ENCODE results near the gene SNRK.

SNRK gene

DNA sequence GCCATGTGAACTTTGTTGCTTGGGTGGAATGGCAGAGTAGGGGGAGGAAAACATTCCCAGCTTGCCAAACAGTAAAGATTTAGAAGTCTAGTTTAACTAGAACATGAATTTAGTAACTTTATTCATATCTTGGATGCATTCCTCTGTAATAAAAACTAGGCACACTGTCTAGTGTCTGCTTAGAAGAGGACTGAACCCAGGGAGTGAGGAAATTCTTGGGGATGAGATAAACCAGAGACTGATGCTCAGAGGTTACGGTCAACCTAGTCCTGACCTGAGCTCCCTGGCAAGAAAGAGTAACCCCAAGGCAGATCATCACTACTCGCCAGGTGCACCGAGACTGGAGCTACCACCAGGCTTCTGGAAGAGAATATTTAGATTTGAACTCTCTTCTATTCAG is 58.2 kb downstream of the SNRK start:
- Histone ChIP-seq H3K4me1 (ENCODE audit: control insufficient read depth, insufficient read depth, low read depth, low read length) (peaks cover 3% of the 10 kb centered on the region), H2BK5ac (ENCODE audit: low read depth, low read length, poor library complexity, severe bottlenecking) (no peak overlapping the region), H3K14ac (ENCODE audit: low read length in 2 of 2) (no peak overlapping the region), H3K4me2 (ENCODE audit: low read length, poor library complexity, severe bottlenecking) (no peak overlapping the region), H3K4ac (ENCODE audit: low read depth in 1 of 2, low read length in 2 of 2) (no peak overlapping the region), H3K27me3 (ENCODE audit: control insufficient read depth in 1 of 2, insufficient read depth in 1 of 2, low read length in 2 of 2) (no peaks in the 10 kb centered on the region), H4K8ac (ENCODE audit: low read length) (no peak overlapping the region), H3K27ac (ENCODE audit: low read length, poor library complexity, severe bottlenecking) (no peak overlapping the region), H3K9me3 (ENCODE audit: control insufficient read depth, low read length) (peaks cover 18% of the 10 kb centered on the region), H2BK120ac (ENCODE audit: low read depth, low read length) (no peak overlapping the region), H2AK5ac (ENCODE audit: low read length, severe bottlenecking) (no peak overlapping the region), H3K79me1 (replicated peaks; ENCODE audit: low read length, poor library complexity, severe bottlenecking) (peaks cover 29% of the 10 kb centered on the region), H3K23ac (ENCODE audit: low read length in 2 of 2) (no peak overlapping the region), H3K9ac (ENCODE audit: low read length) (no peak overlapping the region), H2BK12ac (ENCODE audit: low read length in 2 of 2) (no peak overlapping the region), H2BK15ac (ENCODE audit: low read depth, poor library complexity, severe bottlenecking) (no peak overlapping the region), H3K36me3 (ENCODE audit: control insufficient read depth in 1 of 2, insufficient read depth in 2 of 2, low read depth in 1 of 2, low read length in 2 of 2) (peaks cover 43 to 89% of the 10 kb centered on the region in 2 experiments), H2AFZ (ENCODE audit: low read depth, low read length) (no peak overlapping the region), H3K4me3 (ENCODE audit: insufficient read depth in 1 of 2, low read depth in 1 of 2, low read length in 2 of 2) (no peak overlapping the region), H3K18ac (ENCODE audit: low read depth in 1 of 2, low read length in 2 of 2) (no peak overlapping the region), H4K91ac (ENCODE audit: low read length) (no peak overlapping the region)
- no peak for DNase-seq
- WGBS, result 92% methylated on average over 1 of the region's 3 CpGs

DNA sequence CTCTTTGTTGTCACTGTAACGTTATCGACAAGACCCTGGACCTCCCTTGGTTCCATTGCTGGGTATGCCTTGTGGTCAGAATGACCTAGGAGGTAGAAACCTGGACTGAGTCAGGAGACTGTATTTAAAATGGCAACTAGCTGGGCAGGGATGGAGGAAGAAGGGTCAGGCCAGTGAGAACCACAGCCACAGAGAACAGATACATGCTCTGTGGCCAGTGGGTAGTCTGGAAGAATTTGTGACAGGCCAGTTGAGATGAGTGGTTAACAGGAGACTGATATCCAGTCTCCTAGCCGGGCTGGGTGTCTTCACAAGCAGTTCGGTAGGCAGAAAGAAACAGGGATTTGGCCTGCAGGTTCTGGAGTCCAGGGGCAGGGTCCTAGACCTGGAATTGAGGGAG is 58.9 kb downstream of the SNRK start:
- H4K8ac ChIP-seq (ENCODE audit: low read length), result peak overlapping the region; percentile 19
- no peak overlapping the region for H3K4ac ChIP-seq (ENCODE audit: low read depth in 1 of 2, low read length in 2 of 2)
- H2BK120ac ChIP-seq (ENCODE audit: low read depth, low read length), result no peak overlapping the region
- H3K14ac ChIP-seq (ENCODE audit: low read length in 2 of 2), result no peak overlapping the region
- H2AK5ac ChIP-seq (ENCODE audit: low read length, severe bottlenecking), result no peak overlapping the region
- peaks cover 31% of the 10 kb centered on the region for H3K79me1 ChIP-seq (replicated peaks; ENCODE audit: low read length, poor library complexity, severe bottlenecking)
- H3K4me1 ChIP-seq (ENCODE audit: control insufficient read depth, insufficient read depth, low read depth, low read length), result peaks cover 3% of the 10 kb centered on the region
- no peak overlapping the region for H3K18ac ChIP-seq (ENCODE audit: low read depth in 1 of 2, low read length in 2 of 2)
- H4K91ac ChIP-seq (ENCODE audit: low read length), result no peak overlapping the region
- H3K9me3 ChIP-seq (ENCODE audit: control insufficient read depth, low read length), result peaks cover 12% of the 10 kb centered on the region
- 98% methylated on average over 4 of the region's 4 CpGs for WGBS
- H2AFZ ChIP-seq (ENCODE audit: low read depth, low read length), result no peak overlapping the region
- no peak for DNase-seq
- no peak overlapping the region for H2BK5ac ChIP-seq (ENCODE audit: low read depth, low read length, poor library complexity, severe bottlenecking)
- no peak overlapping the region for H3K4me2 ChIP-seq (ENCODE audit: low read length, poor library complexity, severe bottlenecking)
- no peak overlapping the region for H3K9ac ChIP-seq (ENCODE audit: low read length)
- H2BK15ac ChIP-seq (ENCODE audit: low read depth, poor library complexity, severe bottlenecking), result no peak overlapping the region
- no peak overlapping the region for H3K27ac ChIP-seq (ENCODE audit: low read length, poor library complexity, severe bottlenecking)
- no peak overlapping the region for H3K4me3 ChIP-seq (ENCODE audit: insufficient read depth in 1 of 2, low read depth in 1 of 2, low read length in 2 of 2)
- peaks cover 44 to 91% of the 10 kb centered on the region in 2 experiments for H3K36me3 ChIP-seq (ENCODE audit: control insufficient read depth in 1 of 2, insufficient read depth in 2 of 2, low read depth in 1 of 2, low read length in 2 of 2)
- H3K23ac ChIP-seq (ENCODE audit: low read length in 2 of 2), result no peak overlapping the region
- H3K27me3 ChIP-seq (ENCODE audit: control insufficient read depth in 1 of 2, insufficient read depth in 1 of 2, low read length in 2 of 2), result no peaks in the 10 kb centered on the region
- no peak overlapping the region for H2BK12ac ChIP-seq (ENCODE audit: low read length in 2 of 2)

DNA sequence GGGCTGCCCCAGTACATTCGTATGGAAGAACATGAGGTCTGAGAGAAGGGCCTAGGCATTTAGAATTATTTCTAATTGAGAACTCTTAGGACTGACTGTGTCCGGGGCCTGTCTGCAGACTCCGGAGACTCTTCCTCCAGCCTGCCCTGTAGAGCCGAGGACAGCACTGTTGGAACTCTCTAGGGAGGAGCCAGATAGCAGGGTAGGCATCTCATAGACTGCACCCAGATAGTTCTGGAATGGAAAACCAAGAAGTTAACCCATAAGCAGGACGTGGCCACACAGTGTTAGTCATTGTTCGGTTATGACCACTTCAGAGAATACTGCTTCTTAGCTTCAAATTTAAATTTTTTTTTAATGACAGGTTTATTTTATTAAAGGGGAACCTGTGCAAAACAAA is 59.5 kb downstream of the SNRK start:
- peaks cover 3% of the 10 kb centered on the region for H3K4me1 ChIP-seq (ENCODE audit: control insufficient read depth, insufficient read depth, low read depth, low read length)
- H3K36me3 ChIP-seq (ENCODE audit: control insufficient read depth in 1 of 2, insufficient read depth in 2 of 2, low read depth in 1 of 2, low read length in 2 of 2), result peaks cover 38 to 91% of the 10 kb centered on the region in 2 experiments
- peaks cover 26% of the 10 kb centered on the region for H3K79me1 ChIP-seq (replicated peaks; ENCODE audit: low read length, poor library complexity, severe bottlenecking)
- no peak overlapping the region for H2BK5ac ChIP-seq (ENCODE audit: low read depth, low read length, poor library complexity, severe bottlenecking)
- peaks cover 8% of the 10 kb centered on the region for H3K9me3 ChIP-seq (ENCODE audit: control insufficient read depth, low read length)
- H2BK12ac ChIP-seq (ENCODE audit: low read length in 2 of 2), result no peak overlapping the region
- H2AFZ ChIP-seq (ENCODE audit: low read depth, low read length), result no peak overlapping the region
- no peak overlapping the region for H3K4me3 ChIP-seq (ENCODE audit: insufficient read depth in 1 of 2, low read depth in 1 of 2, low read length in 2 of 2)
- H3K23ac ChIP-seq (ENCODE audit: low read length in 2 of 2), result no peak overlapping the region
- no peak overlapping the region for H3K4ac ChIP-seq (ENCODE audit: low read depth in 1 of 2, low read length in 2 of 2)
- no peak overlapping the region for H4K8ac ChIP-seq (ENCODE audit: low read length)
- no peak overlapping the region for H4K91ac ChIP-seq (ENCODE audit: low read length)
- no peak overlapping the region for H3K4me2 ChIP-seq (ENCODE audit: low read length, poor library complexity, severe bottlenecking)
- H3K14ac ChIP-seq (ENCODE audit: low read length in 2 of 2), result no peak overlapping the region
- no peak overlapping the region for H3K27ac ChIP-seq (ENCODE audit: low read length, poor library complexity, severe bottlenecking)
- H2BK120ac ChIP-seq (ENCODE audit: low read depth, low read length), result no peak overlapping the region
- no peak for DNase-seq
- no peak overlapping the region for H3K18ac ChIP-seq (ENCODE audit: low read depth in 1 of 2, low read length in 2 of 2)
- H3K9ac ChIP-seq (ENCODE audit: low read length), result no peak overlapping the region
- H3K27me3 ChIP-seq (ENCODE audit: control insufficient read depth in 1 of 2, insufficient read depth in 1 of 2, low read length in 2 of 2), result no peaks in the 10 kb centered on the region
- WGBS, result 79% methylated on average over 5 of the region's 6 CpGs
- H2AK5ac ChIP-seq (ENCODE audit: low read length, severe bottlenecking), result no peak overlapping the region
- no peak overlapping the region for H2BK15ac ChIP-seq (ENCODE audit: low read depth, poor library complexity, severe bottlenecking)

DNA sequence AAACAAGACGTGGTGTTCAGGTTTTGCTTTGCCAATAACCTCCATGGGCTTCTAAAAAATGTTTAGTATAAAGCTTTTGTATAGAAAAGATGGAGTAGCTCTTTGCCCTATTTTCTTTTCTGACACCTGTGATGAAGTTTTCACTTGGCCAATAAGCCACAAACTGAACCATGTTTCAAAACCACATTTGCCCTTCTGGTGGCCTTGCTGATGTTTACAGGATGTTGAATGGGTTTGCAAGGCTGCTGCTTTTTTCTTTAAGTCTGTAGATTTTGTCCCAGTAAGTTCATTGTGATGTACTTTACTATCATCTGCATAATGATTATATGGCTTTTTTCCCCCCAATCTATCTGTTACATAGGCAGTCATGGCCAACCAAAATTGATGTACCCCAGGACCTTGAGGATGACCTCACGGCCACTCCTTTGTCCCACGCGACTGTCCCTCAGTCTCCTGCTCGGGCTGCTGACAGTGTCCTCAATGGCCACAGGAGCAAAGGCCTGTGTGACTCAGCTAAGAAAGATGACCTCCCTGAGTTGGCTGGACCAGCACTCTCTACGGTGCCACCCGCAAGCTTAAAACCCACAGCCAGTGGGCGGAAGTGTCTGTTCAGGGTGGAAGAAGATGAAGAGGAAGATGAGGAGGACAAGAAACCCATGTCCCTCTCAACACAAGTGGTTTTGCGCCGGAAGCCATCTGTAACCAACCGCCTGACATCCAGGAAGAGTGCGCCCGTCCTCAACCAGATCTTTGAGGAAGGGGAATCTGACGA is 60.8 kb downstream of the SNRK start:
- Histone ChIP-seq H3K18ac (ENCODE audit: low read depth in 1 of 2, low read length in 2 of 2) (no peak overlapping the region), H3K9me3 (ENCODE audit: control insufficient read depth, low read length) (peaks cover 18% of the 10 kb centered on the region), H2BK5ac (ENCODE audit: low read depth, low read length, poor library complexity, severe bottlenecking) (no peak overlapping the region), H2AK5ac (ENCODE audit: low read length, severe bottlenecking) (no peak overlapping the region), H4K8ac (ENCODE audit: low read length) (no peak overlapping the region), H2BK15ac (ENCODE audit: low read depth, poor library complexity, severe bottlenecking) (no peak overlapping the region), H2BK12ac (ENCODE audit: low read length in 2 of 2) (no peak overlapping the region), H3K36me3 (ENCODE audit: control insufficient read depth in 1 of 2, insufficient read depth in 2 of 2, low read depth in 1 of 2, low read length in 2 of 2) (peaks cover 33 to 84% of the 10 kb centered on the region in 2 experiments), H3K4me1 (ENCODE audit: control insufficient read depth, insufficient read depth, low read depth, low read length) (peaks cover 3% of the 10 kb centered on the region), H3K27me3 (ENCODE audit: control insufficient read depth in 1 of 2, insufficient read depth in 1 of 2, low read length in 2 of 2) (no peaks in the 10 kb centered on the region), H3K9ac (ENCODE audit: low read length) (no peak overlapping the region), H3K4ac (ENCODE audit: low read depth in 1 of 2, low read length in 2 of 2) (no peak overlapping the region), H4K91ac (ENCODE audit: low read length) (no peak overlapping the region), H3K23ac (ENCODE audit: low read length in 2 of 2) (no peak overlapping the region), H2AFZ (ENCODE audit: low read depth, low read length) (no peak overlapping the region), H3K14ac (ENCODE audit: low read length in 2 of 2) (no peak overlapping the region), H3K4me3 (ENCODE audit: insufficient read depth in 1 of 2, low read depth in 1 of 2, low read length in 2 of 2) (no peak overlapping the region), H3K79me1 (replicated peaks; ENCODE audit: low read length, poor library complexity, severe bottlenecking) (peaks cover 25% of the 10 kb centered on the region), H3K27ac (ENCODE audit: low read length, poor library complexity, severe bottlenecking) (no peak overlapping the region), H2BK120ac (ENCODE audit: low read depth, low read length) (no peak overlapping the region), H3K4me2 (ENCODE audit: low read length, poor library complexity, severe bottlenecking) (no peak overlapping the region)
- peak; percentile 17 for DNase-seq
- 97% methylated on average over 14 of the region's 14 CpGs for WGBS

Measured in mesenchymal stem cell (in vitro differentiated cells and primary cell).